ENCODE measurements around the gene MS4A10. TPM values are rescaled to one million over a fixed set of nuclear protein-coding genes. Genes with fewer than 3 reads are reported as not detected.
A peak's percentile ranks its signal among the peaks of the same experiment; 100 is the strongest.

MS4A10 gene
- polyA plus RNA-seq, 3 donors: not detected

- WGBS (ENCODE audit: insufficient coverage): 88% methylated on average over 10 of the region's 13 CpGs
- H3K27ac ChIP-seq (ENCODE audit: low read depth in 1 of 2, low read length in 2 of 2): no peak overlapping the region
- no peak overlapping the region for H3K9ac ChIP-seq (ENCODE audit: insufficient read depth, low read length, poor library complexity, severe bottlenecking)
- intact Hi-C loops (cut with micrococcal nuclease): no loop called here
- H3K9me3 Mint-ChIP-seq: peaks cover 0 to 2% (median 0%) of the 10 kb centered on the region in 7 donors
- no peak overlapping the region for H3K27ac Mint-ChIP-seq
- no peaks in the 10 kb centered on the region for H4K20me1 ChIP-seq (ENCODE audit: insufficient read depth, low read length)
- TF ChIP-seq CTCF (IDR thresholded peaks at IDR 0.05): no peak
- peak overlapping the region in 1 of 2 donors; percentile 3 for H3K4me3 Mint-ChIP-seq
- H3K4me2 ChIP-seq (replicated peaks; ENCODE audit: extremely low read depth, low read length, poor library complexity, severe bottlenecking): no peak overlapping the region
- H3K4me3 ChIP-seq (replicated peaks in 1 of 3; ENCODE audit: low read depth in 2 of 3, low read length in 3 of 3): no peak overlapping the region
- H3K4me1 Mint-ChIP-seq: peaks cover 5% of the 10 kb centered on the region
- H3K27me3 Mint-ChIP-seq (ENCODE audit: low read depth in 3 of 3): peaks cover 3 to 10% (median 9%) of the 10 kb centered on the region in 3 donors
- no peaks in the 10 kb centered on the region for H3K79me2 ChIP-seq (ENCODE audit: insufficient read depth, low read length)
- no peaks in the 10 kb centered on the region for H3K9me3 ChIP-seq (replicated peaks in 1 of 2; ENCODE audit: control insufficient read depth in 1 of 2, insufficient read depth in 1 of 2, low read length in 2 of 2)
- no peak overlapping the region for H2AFZ ChIP-seq (ENCODE audit: insufficient read depth, low read depth, low read length, poor library complexity, severe bottlenecking)
- H3K36me3 Mint-ChIP-seq: no peaks in the 10 kb centered on the region
- H3K4me1 ChIP-seq (ENCODE audit: control insufficient read depth in 1 of 2, insufficient read depth in 2 of 2, low read length in 2 of 2): no peaks in the 10 kb centered on the region
- H3K27me3 ChIP-seq (ENCODE audit: control insufficient read depth in 2 of 2, insufficient read depth in 2 of 2, low read length in 2 of 2): peaks cover 0 to 3% of the 10 kb centered on the region in 2 donors
- no peaks in the 10 kb centered on the region for H3K36me3 ChIP-seq (replicated peaks in 1 of 2; ENCODE audit: control insufficient read depth in 1 of 2, insufficient read depth in 2 of 2, low read length in 2 of 2)
- no peak for DNase-seq
Measured at GRCh38 chr11:60774726-60775125, 10.4 kb upstream of the MS4A10 start.

GRCh38 chr11:60775420-60775961 lies 9.6 kb upstream of the MS4A10 start:
- Mint-ChIP-seq H3K36me3 (no peaks in the 10 kb centered on the region), H3K27ac (peak overlapping the region in 1 of 7 donors; percentile 54), H3K9me3 (peaks cover 0 to 5% (median 0%) of the 10 kb centered on the region in 7 donors), H3K4me3 (peak overlapping the region in 1 of 2 donors; percentile 16), H3K27me3 (ENCODE audit: low read depth in 3 of 3) (peaks cover 3 to 10% (median 9%) of the 10 kb centered on the region in 3 donors), H3K4me1 (peaks cover 5% of the 10 kb centered on the region)
- H3K27me3 ChIP-seq (ENCODE audit: control insufficient read depth in 2 of 2, insufficient read depth in 2 of 2, low read length in 2 of 2): peaks cover 0 to 3% of the 10 kb centered on the region in 2 donors
- no peak overlapping the region for H3K27ac ChIP-seq (ENCODE audit: low read depth in 1 of 2, low read length in 2 of 2)
- H3K4me3 ChIP-seq (replicated peaks in 1 of 3; ENCODE audit: low read depth in 2 of 3, low read length in 3 of 3): no peak overlapping the region
- H3K36me3 ChIP-seq (replicated peaks in 1 of 2; ENCODE audit: control insufficient read depth in 1 of 2, insufficient read depth in 2 of 2, low read length in 2 of 2): no peaks in the 10 kb centered on the region
- 25% methylated on average over 11 of the region's 15 CpGs for WGBS (ENCODE audit: insufficient coverage)
- H3K4me2 ChIP-seq (replicated peaks; ENCODE audit: extremely low read depth, low read length, poor library complexity, severe bottlenecking): no peak overlapping the region
- H3K9ac ChIP-seq (ENCODE audit: insufficient read depth, low read length, poor library complexity, severe bottlenecking): no peak overlapping the region
- H3K4me1 ChIP-seq (ENCODE audit: control insufficient read depth in 1 of 2, insufficient read depth in 2 of 2, low read length in 2 of 2): no peaks in the 10 kb centered on the region
- H3K79me2 ChIP-seq (ENCODE audit: insufficient read depth, low read length): no peaks in the 10 kb centered on the region
- peak; percentile 62 to 74 (median 63) for DNase-seq
- peak; percentile 91 for TF ChIP-seq CTCF (IDR thresholded peaks at IDR 0.05)
- no peaks in the 10 kb centered on the region for H4K20me1 ChIP-seq (ENCODE audit: insufficient read depth, low read length)
- intact Hi-C loops (cut with micrococcal nuclease): no loop called here
- H3K9me3 ChIP-seq (replicated peaks in 1 of 2; ENCODE audit: control insufficient read depth in 1 of 2, insufficient read depth in 1 of 2, low read length in 2 of 2): no peaks in the 10 kb centered on the region
- no peak overlapping the region for H2AFZ ChIP-seq (ENCODE audit: insufficient read depth, low read depth, low read length, poor library complexity, severe bottlenecking)

All from CD14-positive monocyte (primary cell).